ENCODE measurements around the gene PIK3C3.

DNA sequence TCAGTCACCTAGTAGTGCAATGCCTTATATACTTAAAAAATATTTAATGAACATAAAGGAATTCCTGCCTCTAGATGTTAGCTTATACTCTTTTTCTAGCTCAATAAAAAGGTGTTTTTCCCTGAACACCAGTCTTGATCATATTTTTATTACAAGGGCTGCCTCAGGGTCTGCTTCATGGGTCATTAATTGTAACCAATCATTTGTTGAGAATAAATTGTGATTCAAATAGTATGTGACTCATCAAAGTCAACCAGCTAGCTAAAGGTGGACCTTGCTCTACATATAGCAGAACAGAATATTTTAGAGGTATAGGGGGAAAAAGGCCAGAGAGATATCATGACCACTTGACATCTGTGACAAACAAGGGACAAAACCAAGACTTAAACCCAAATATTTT lies 114.0 kb downstream of the PIK3C3 start:
- TF ChIP-seq, protein P1, sequence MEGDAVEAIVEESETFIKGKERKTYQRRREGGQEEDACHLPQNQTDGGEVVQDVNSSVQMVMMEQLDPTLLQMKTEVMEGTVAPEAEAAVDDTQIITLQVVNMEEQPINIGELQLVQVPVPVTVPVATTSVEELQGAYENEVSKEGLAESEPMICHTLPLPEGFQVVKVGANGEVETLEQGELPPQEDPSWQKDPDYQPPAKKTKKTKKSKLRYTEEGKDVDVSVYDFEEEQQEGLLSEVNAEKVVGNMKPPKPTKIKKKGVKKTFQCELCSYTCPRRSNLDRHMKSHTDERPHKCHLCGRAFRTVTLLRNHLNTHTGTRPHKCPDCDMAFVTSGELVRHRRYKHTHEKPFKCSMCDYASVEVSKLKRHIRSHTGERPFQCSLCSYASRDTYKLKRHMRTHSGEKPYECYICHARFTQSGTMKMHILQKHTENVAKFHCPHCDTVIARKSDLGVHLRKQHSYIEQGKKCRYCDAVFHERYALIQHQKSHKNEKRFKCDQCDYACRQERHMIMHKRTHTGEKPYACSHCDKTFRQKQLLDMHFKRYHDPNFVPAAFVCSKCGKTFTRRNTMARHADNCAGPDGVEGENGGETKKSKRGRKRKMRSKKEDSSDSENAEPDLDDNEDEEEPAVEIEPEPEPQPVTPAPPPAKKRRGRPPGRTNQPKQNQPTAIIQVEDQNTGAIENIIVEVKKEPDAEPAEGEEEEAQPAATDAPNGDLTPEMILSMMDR (conservative IDR thresholded peaks at IDR 0.05; ENCODE audit: low read length): no peak
- no peak for TF ChIP-seq EZH2phosphoT487 (IDR thresholded peaks at IDR 0.05; ENCODE audit: borderline replicate concordance, low read depth, low read length)

All from OCI-LY7 (cell line).